Thyroid gland (tissue), 4 donors: ENCODE data around the gene POLDIP3. TPM values are rescaled to one million over a fixed set of nuclear protein-coding genes. Genes with fewer than 3 reads are reported as not detected.
A peak's percentile ranks its signal among the peaks of the same experiment; 100 is the strongest.

Source experiments
- DNase-seq, 2 donors: peaks; one replicate each; pipeline ENCODE4 v3.0.0-alpha.2; 2019
- H3K27ac ChIP-seq, 3 donors: fragments of 200-600 bp; sonication (generic); 1 replicate in 2 of 3; 2 replicates in 1 of 3; pipeline ENCODE4 v1.5.1; 2016 to 2019; ENCODE audit warnings: mild to moderate bottlenecking in 1 of 3, moderate library complexity in 1 of 3
- H3K27me3 ChIP-seq: fragments of 200-600 bp; sonication (generic); one replicate; pipeline ENCODE4 v1.5.1; 2019
- H3K36me3 ChIP-seq, 2 donors: fragments of 200-600 bp; sonication (generic); one replicate each; pipeline ENCODE4 v1.5.1; 2016 to 2019
- H3K4me1 ChIP-seq, 2 donors: fragments of 200-600 bp; sonication (generic); one replicate each; pipeline ENCODE4 v1.5.1; 2017 to 2019
- H3K4me3 ChIP-seq, 3 donors: fragments of 200-600 bp; sonication (generic); replicated peaks in 1 of 3; 1 replicate in 2 of 3; 2 replicates in 1 of 3; pipeline ENCODE4 v1.5.1; 2016; ENCODE audit warnings: mild to moderate bottlenecking in 1 of 3
- H3K9me3 ChIP-seq: fragments of 200-600 bp; sonication (generic); one replicate; pipeline ENCODE4 v1.5.1; 2017
- CTCF ChIP-seq, 6 experiments: fragments of 200-600 bp in 3 of 6; fragments of 450-650 bp in 3 of 6; sonication (generic) in 3 of 6; IDR thresholded peaks; one replicate each; pipeline ENCODE4 v1.5.1; 2016 to 2019; ENCODE audit warnings: antibody characterized with exemption in 6 of 6, mild to moderate bottlenecking in 2 of 6, inconsistent platforms in 1 of 6, moderate library complexity in 1 of 6
- POLR2A ChIP-seq, 2 donors: fragments of 450-650 bp; IDR thresholded peaks; one replicate each; pipeline ENCODE4 v1.6.1; 2017; ENCODE audit warnings: antibody characterized with exemption in 2 of 2, mild to moderate bottlenecking in 2 of 2, moderate library complexity in 1 of 2
- WGBS, 2 donors: methylation state at CpG; one replicate each; pipeline ENCODE4 v1.1.5; 2017; 5-methylcytosine and 5-hydroxymethylcytosine counted together
- intact Hi-C: fragments of 100-400 bp; cut with DNase I; formaldehyde crosslinking; loops from one replicate; pipeline ENCODE4 v1.15.1; 2023
- total RNA-seq, 4 donors: library from RNA; depleted of rRNA; stranded (reverse); fragments of >200 nt; gene quantifications; one replicate each; pipeline ENCODE4 v1.2.3, GENCODE V29; 2016

POLDIP3 gene
- total RNA-seq, 4 donors from 2014 or later, result 46.1 to 55.4 (median 49.8) TPM

DNA sequence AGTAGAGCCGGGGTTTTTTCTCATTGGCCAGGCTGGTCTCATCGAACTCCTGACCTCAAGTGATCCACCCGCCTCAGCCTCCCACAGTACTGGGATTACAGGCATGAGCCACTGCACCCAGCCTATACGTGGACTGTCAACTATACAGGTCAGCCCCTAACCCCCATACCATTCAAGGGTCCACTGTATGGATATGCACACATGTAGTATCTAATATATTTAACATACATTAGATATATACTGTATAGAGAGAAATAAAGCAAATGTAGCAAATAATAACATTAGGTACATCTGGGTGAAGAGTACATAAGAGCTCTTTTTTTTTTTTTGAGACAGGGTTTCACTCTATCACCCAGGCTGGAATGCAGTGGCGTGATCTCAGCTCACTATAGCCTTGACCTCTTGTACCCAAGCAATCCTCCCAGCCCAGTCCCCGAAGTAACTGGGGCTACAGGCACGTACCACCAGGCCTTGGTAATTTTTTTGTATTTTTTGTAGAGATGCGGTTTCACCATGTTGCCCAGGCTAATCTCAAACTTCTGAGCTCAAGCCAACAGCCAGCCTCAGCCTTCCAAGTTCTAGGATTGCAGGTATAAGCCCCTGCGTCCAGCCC, 27.2 kb upstream of the POLDIP3 start:
- DNase-seq, result no peak
- 89 to 90% methylated on average over 9 of the region's 9 CpGs for WGBS, 2 donors
- Histone ChIP-seq H3K27ac (no peak overlapping the region), H3K4me1 (peaks cover 48 to 52% of the 10 kb centered on the region in 2 donors), H3K4me3 (no peak overlapping the region), H3K27me3 (no peaks in the 10 kb centered on the region), H3K36me3 (no peaks in the 10 kb centered on the region), H3K9me3 (no peaks in the 10 kb centered on the region)
- no peak for TF ChIP-seq POLR2A (IDR thresholded peaks at IDR 0.05)
- no peak for TF ChIP-seq CTCF (IDR thresholded peaks at IDR 0.05)
- intact Hi-C loops, result no loop called here

DNA sequence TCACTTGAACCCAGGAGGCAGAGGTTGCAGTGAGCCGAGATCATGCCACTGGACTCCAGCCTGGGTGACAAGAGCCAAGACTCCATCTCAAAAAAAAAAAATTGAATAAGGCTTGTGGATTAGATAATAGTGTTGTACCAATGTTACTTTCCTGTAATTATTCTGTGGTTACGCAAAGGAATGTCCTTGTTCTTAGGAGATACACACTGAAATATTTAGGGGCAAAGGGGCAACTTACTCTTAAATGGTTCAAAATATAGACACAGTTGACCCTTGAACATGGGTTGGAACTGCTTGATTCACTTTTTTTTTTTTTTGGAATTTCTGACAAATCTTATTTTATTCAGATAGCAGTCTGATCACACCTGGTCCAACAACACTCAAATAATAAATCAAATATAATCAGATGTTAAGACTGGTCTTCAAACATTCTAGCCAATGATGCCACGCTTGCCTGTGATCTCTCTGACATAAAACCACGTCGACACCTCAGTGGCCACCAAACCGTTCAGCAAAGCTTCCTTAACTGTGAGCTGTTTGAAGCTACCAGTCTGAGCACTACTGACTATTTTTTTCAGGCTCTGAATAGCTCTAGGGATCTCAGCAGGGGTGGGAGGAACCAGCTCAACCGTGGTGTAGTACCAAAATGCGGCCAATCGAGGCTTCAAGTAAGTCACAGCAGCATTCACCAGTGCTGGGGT, 25.0 kb upstream of the POLDIP3 start:
- no peak overlapping the region for H3K27ac ChIP-seq

GRCh38 chr22:42637555-42637954, 22.9 kb upstream of the POLDIP3 start:
- no peaks in the 10 kb centered on the region for H3K27me3 ChIP-seq
- intact Hi-C loops, result no loop called here
- H3K4me3 ChIP-seq, result no peak overlapping the region
- H3K27ac ChIP-seq, result no peak overlapping the region
- no peaks in the 10 kb centered on the region for H3K9me3 ChIP-seq
- WGBS, 2 donors, result 89 to 99% methylated on average over 6 to 11 of the region's 12 CpGs
- TF ChIP-seq POLR2A (IDR thresholded peaks at IDR 0.05), result no peak
- TF ChIP-seq CTCF (IDR thresholded peaks at IDR 0.05), result no peak
- H3K4me1 ChIP-seq, result peaks cover 9 to 16% of the 10 kb centered on the region in 2 donors
- no peak for DNase-seq
- peaks cover 8 to 23% of the 10 kb centered on the region in 2 donors for H3K36me3 ChIP-seq

More for the DNA sequence above, 25.0 kb upstream of the POLDIP3 start:
- Histone ChIP-seq H3K36me3 (peaks cover 0 to 11% of the 10 kb centered on the region in 2 donors), H3K4me1 (peaks cover 25 to 37% of the 10 kb centered on the region in 2 donors), H3K9me3 (no peaks in the 10 kb centered on the region), H3K27me3 (no peaks in the 10 kb centered on the region), H3K4me3 (no peak overlapping the region)
- TF ChIP-seq CTCF (IDR thresholded peaks at IDR 0.05), result no peak
- no peak for TF ChIP-seq POLR2A (IDR thresholded peaks at IDR 0.05)
- 41 to 50% methylated on average over 9 of the region's 9 CpGs for WGBS, 2 donors
- intact Hi-C loops, result no loop called here
- peak; percentile 63 to 65 for DNase-seq

DNA sequence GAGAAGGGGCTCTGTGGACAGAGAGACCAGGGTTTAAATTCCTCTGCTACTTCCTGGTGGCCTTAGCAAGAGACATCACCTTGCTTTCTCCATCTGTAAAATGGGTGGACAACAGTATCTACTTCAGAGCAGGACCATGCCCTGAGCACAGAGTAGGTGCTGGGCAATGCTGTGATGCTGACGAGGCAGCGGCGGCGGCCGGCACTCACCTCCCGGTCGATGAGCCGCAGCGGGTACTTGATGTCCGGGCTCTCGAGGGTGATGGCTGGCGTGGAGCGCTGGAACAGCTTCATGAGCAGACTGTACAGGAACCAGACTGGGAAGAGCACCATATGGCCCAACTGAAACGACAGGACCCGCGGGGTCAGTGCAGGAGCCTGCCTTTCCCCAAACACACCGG, 21.8 kb upstream of the POLDIP3 start:
- no peak overlapping the region for H3K4me3 ChIP-seq
- no peaks in the 10 kb centered on the region for H3K9me3 ChIP-seq
- peaks cover 9 to 16% of the 10 kb centered on the region in 2 donors for H3K4me1 ChIP-seq
- TF ChIP-seq CTCF (IDR thresholded peaks at IDR 0.05), result no peak
- no peak for TF ChIP-seq POLR2A (IDR thresholded peaks at IDR 0.05)
- intact Hi-C loops, result no loop called here
- H3K27me3 ChIP-seq, result no peaks in the 10 kb centered on the region
- H3K36me3 ChIP-seq, result peaks cover 15 to 29% of the 10 kb centered on the region in 2 donors
- peak overlapping the region in 2 of 3 donors; percentile 38 to 45 for H3K27ac ChIP-seq
- DNase-seq, result no peak
- WGBS, 2 donors, result 89 to 90% methylated on average over 9 to 17 of the region's 17 CpGs

DNA sequence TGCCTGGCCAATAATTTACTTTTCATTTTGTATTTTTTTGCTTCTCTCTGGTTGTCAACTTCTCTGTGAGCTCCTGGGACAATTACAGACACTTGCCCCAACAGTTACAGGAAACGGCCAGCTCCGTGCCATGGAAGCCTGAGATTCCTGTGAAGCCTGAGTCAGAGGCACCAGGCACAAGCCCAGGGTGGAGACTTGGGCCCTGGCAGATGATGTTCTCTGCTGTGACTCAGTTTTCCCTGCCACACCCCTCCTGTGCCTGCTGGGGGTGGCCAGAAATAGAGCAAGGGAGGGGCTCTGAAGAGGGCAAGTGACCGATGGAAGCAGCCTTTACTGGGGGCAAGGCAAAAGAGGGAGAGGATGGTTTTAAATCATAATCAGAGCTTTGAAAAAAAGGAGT, 20.8 kb upstream of the POLDIP3 start:
- intact Hi-C loops, result no loop called here
- H3K4me3 ChIP-seq, result no peak overlapping the region
- TF ChIP-seq POLR2A (IDR thresholded peaks at IDR 0.05) (no peak), CTCF (IDR thresholded peaks at IDR 0.05) (no peak)
- H3K4me1 ChIP-seq, result peaks cover 9 to 16% of the 10 kb centered on the region in 2 donors
- WGBS, 2 donors, result 80 to 86% methylated on average over 3 of the region's 3 CpGs
- peaks cover 24 to 38% of the 10 kb centered on the region in 2 donors for H3K36me3 ChIP-seq
- H3K27ac ChIP-seq, result peak overlapping the region in 2 of 3 donors; percentile 38 to 45
- DNase-seq, result no peak
- no peaks in the 10 kb centered on the region for H3K9me3 ChIP-seq
- no peaks in the 10 kb centered on the region for H3K27me3 ChIP-seq
